Naive thymus-derived CD4-positive, alpha-beta T cell (primary cell): ENCODE results near the gene ADGRB2. TPM values are rescaled to one million over a fixed set of nuclear protein-coding genes. Genes with fewer than 3 reads are reported as not detected.
A peak's percentile ranks its signal among the peaks of the same experiment; 100 is the strongest.

ENCODE experiments used
- ATAC-seq: fragments of 150-1000 bp; cut with Tn5 transposase; 2 replicates; pipeline ENCODE4 v1.10.0; 2021; ENCODE audit warnings: mild to moderate bottlenecking, moderate library complexity
- CTCF ChIA-PET: fragments of 350-600 bp; sonication (Branson Sonifier 250); formaldehyde crosslinking; loops from one replicate; lab custom pipeline; 2021; ENCODE audit warnings: antibody characterized with exemption; lab: Charles Lee
- POLR2A ChIA-PET: fragments of 350-600 bp; sonication (Branson Sonifier 250); formaldehyde crosslinking; loops from one replicate; lab custom pipeline; 2021; ENCODE audit warnings: antibody characterized with exemption, inconsistent platforms; lab: Charles Lee
- DNase-seq, 9 donors: peaks; one replicate each; pipeline versions ENCODE4 v3.0.0 to v3.0.0-alpha.2; 2020 to 2022; ENCODE audit warnings: mixed read lengths in 1 of 9
- H3K27ac ChIP-seq: one replicate; pipeline ENCODE4 v1.7.0; 2013; ENCODE audit warnings: mild to moderate bottlenecking, low read depth, low read length, moderate library complexity
- H3K27me3 ChIP-seq, 2 donors: one replicate each; pipeline ENCODE4 v1.7.0; 2013; ENCODE audit warnings: low read length in 2 of 2, mild to moderate bottlenecking in 2 of 2, moderate library complexity in 2 of 2; ENCODE audit not compliant: control insufficient read depth in 2 of 2, insufficient read depth in 2 of 2
- H3K36me3 ChIP-seq, 3 experiments: 1 replicate in 2 of 3; 2 replicates in 1 of 3; pipeline ENCODE4 v1.7.0; 2013; ENCODE audit warnings: low read length in 3 of 3, mild to moderate bottlenecking in 3 of 3, moderate library complexity in 1 of 3; ENCODE audit not compliant: insufficient read depth in 3 of 3, control insufficient read depth in 2 of 3
- H3K4me1 ChIP-seq, 2 donors: one replicate each; pipeline ENCODE4 v1.7.0; 2013; ENCODE audit warnings: low read length in 2 of 2, mild to moderate bottlenecking in 2 of 2, moderate library complexity in 1 of 2; ENCODE audit not compliant: control insufficient read depth in 2 of 2, insufficient read depth in 2 of 2
- H3K4me3 ChIP-seq: 2 replicates; pipeline ENCODE4 v1.7.0; 2013; ENCODE audit warnings: mild to moderate bottlenecking, low read length
- H3K9me3 ChIP-seq, 3 experiments: 1 replicate in 2 of 3; 2 replicates in 1 of 3; pipeline ENCODE4 v1.7.0; 2013; ENCODE audit warnings: low read length in 3 of 3; ENCODE audit not compliant: control insufficient read depth in 2 of 3
- H3K27ac Mint-ChIP-seq, 9 donors: one replicate each; pipeline ENCODE4 v1.8.0; 2020 to 2022; ENCODE audit warnings: mixed read lengths in 9 of 9, mild to moderate bottlenecking in 8 of 9, moderate library complexity in 5 of 9, inconsistent platforms in 2 of 9
- H3K27me3 Mint-ChIP-seq, 5 donors: one replicate each; pipeline ENCODE4 v1.8.0; 2021 to 2022; ENCODE audit warnings: mixed read lengths in 5 of 5, mild to moderate bottlenecking in 1 of 5
- H3K36me3 Mint-ChIP-seq, 5 donors: one replicate each; pipeline ENCODE4 v1.8.0; 2020 to 2022; ENCODE audit warnings: mixed read lengths in 5 of 5, mild to moderate bottlenecking in 3 of 5, inconsistent platforms in 1 of 5
- H3K4me1 Mint-ChIP-seq, 7 donors: one replicate each; pipeline ENCODE4 v1.8.0; 2020 to 2022; ENCODE audit warnings: mixed read lengths in 7 of 7, mild to moderate bottlenecking in 3 of 7, inconsistent platforms in 1 of 7
- H3K4me3 Mint-ChIP-seq, 10 donors: one replicate each; pipeline ENCODE4 v1.8.0; 2020 to 2022; ENCODE audit warnings: mild to moderate bottlenecking in 10 of 10, mixed read lengths in 10 of 10, moderate library complexity in 6 of 10, inconsistent platforms in 2 of 10
- H3K9me3 Mint-ChIP-seq, 11 donors: one replicate each; pipeline ENCODE4 v1.8.0; 2020 to 2022; ENCODE audit warnings: mixed read lengths in 11 of 11, mild to moderate bottlenecking in 4 of 11, inconsistent platforms in 1 of 11, moderate library complexity in 1 of 11
- intact Hi-C, 2 donors: fragments of 100-400 bp; cut with micrococcal nuclease; formaldehyde crosslinking; loops; one replicate each; pipeline ENCODE4 v1.15.1; 2023
- polyA plus RNA-seq, 2 donors: library from polyadenylated mRNA; unstranded; fragments of 300-500 nt; fragmentation: Illumina TruSeq; gene quantifications; one replicate each; pipeline ENCODE4 v1.2.3, GENCODE V29; 2021
- total RNA-seq, 6 experiments: library from RNA in 5 of 6; stranded (reverse) in 5 of 6; gene quantifications; 1 replicate in 5 of 6; 2 replicates in 1 of 6; pipeline ENCODE4 v1.2.3 and lab custom pipeline; 2021 to 2026

The ADGRB2 gene
- total and polyA plus RNA-seq, 7 experiments from 2014 or later, result 0.11 to 4.3 (median 0.43) TPM; not detected in 2

GRCh38 chr1:31689854-31690253, 74.3 kb downstream of the ADGRB2 start:
- no peak overlapping the region for H3K4me3 ChIP-seq
- no peak for DNase-seq
- Mint-ChIP-seq H3K36me3 (no peaks in the 10 kb centered on the region), H3K27ac (no peak overlapping the region), H3K9me3 (no peaks in the 10 kb centered on the region), H3K4me3 (no peak overlapping the region), H3K27me3 (peaks cover 0 to 18% (median 5%) of the 10 kb centered on the region in 5 donors), H3K4me1 (no peaks in the 10 kb centered on the region)
- H3K4me1 ChIP-seq, result no peaks in the 10 kb centered on the region
- H3K36me3 ChIP-seq, result no peaks in the 10 kb centered on the region
- POLR2A ChIA-PET, result no interaction called here
- H3K27me3 ChIP-seq, result peaks cover 0 to 3% of the 10 kb centered on the region in 2 donors
- H3K27ac ChIP-seq, result no peak overlapping the region
- intact Hi-C loops, result no loop called here
- CTCF ChIA-PET, result no interaction called here
- H3K9me3 ChIP-seq, result no peaks in the 10 kb centered on the region
- ATAC-seq, result no peak

GRCh38 chr1:31689379-31689778, 74.8 kb downstream of the ADGRB2 start:
- Mint-ChIP-seq H3K36me3 (no peaks in the 10 kb centered on the region), H3K4me1 (no peaks in the 10 kb centered on the region), H3K27ac (no peak overlapping the region), H3K9me3 (no peaks in the 10 kb centered on the region), H3K4me3 (no peak overlapping the region), H3K27me3 (peaks cover 0 to 21% (median 5%) of the 10 kb centered on the region in 5 donors)
- Histone ChIP-seq H3K4me1 (no peaks in the 10 kb centered on the region), H3K4me3 (no peak overlapping the region), H3K27me3 (peaks cover 0 to 3% of the 10 kb centered on the region in 2 donors), H3K27ac (no peak overlapping the region), H3K36me3 (no peaks in the 10 kb centered on the region), H3K9me3 (no peaks in the 10 kb centered on the region)
- DNase-seq, result no peak
- ChIA-PET CTCF (no interaction called here), POLR2A (no interaction called here)
- no peak for ATAC-seq
- intact Hi-C loops, result no loop called here

GRCh38 chr1:31688233-31688918, 75.8 kb downstream of the ADGRB2 start:
- Histone ChIP-seq H3K27me3 (peaks cover 0 to 3% of the 10 kb centered on the region in 2 donors), H3K36me3 (no peaks in the 10 kb centered on the region), H3K9me3 (no peaks in the 10 kb centered on the region), H3K27ac (no peak overlapping the region), H3K4me3 (no peak overlapping the region), H3K4me1 (no peaks in the 10 kb centered on the region)
- Mint-ChIP-seq H3K9me3 (no peaks in the 10 kb centered on the region), H3K27ac (peak overlapping the region in 1 of 9 donors; percentile 78), H3K27me3 (peaks cover 0 to 21% (median 5%) of the 10 kb centered on the region in 5 donors), H3K36me3 (no peaks in the 10 kb centered on the region), H3K4me3 (no peak overlapping the region), H3K4me1 (no peaks in the 10 kb centered on the region)
- intact Hi-C loops, result no loop called here
- no peak for DNase-seq
- ChIA-PET CTCF (no interaction called here), POLR2A (no interaction called here)
- no peak for ATAC-seq

GRCh38 chr1:31687601-31688000, 76.5 kb downstream of the ADGRB2 start:
- Mint-ChIP-seq H3K4me3 (no peak overlapping the region), H3K4me1 (no peaks in the 10 kb centered on the region), H3K27me3 (peaks cover 0 to 21% (median 5%) of the 10 kb centered on the region in 5 donors), H3K36me3 (no peaks in the 10 kb centered on the region), H3K27ac (no peak overlapping the region), H3K9me3 (no peaks in the 10 kb centered on the region)
- Histone ChIP-seq H3K27me3 (peaks cover 0 to 3% of the 10 kb centered on the region in 2 donors), H3K4me3 (no peak overlapping the region), H3K27ac (no peak overlapping the region), H3K9me3 (no peaks in the 10 kb centered on the region), H3K36me3 (no peaks in the 10 kb centered on the region), H3K4me1 (no peaks in the 10 kb centered on the region)
- intact Hi-C loops, result no loop called here
- POLR2A ChIA-PET, result no interaction called here
- DNase-seq, result no peak
- ATAC-seq, result no peak
- CTCF ChIA-PET, result no interaction called here

- ChIA-PET POLR2A (no interaction called here), CTCF (no interaction called here)
- H3K4me3 Mint-ChIP-seq, result no peak overlapping the region
- no peak overlapping the region for H3K27ac ChIP-seq
- no peak overlapping the region for H3K4me3 ChIP-seq
- no peaks in the 10 kb centered on the region for H3K9me3 Mint-ChIP-seq
- ATAC-seq (no peak), DNase-seq (no peak)
- H3K4me1 Mint-ChIP-seq, result no peaks in the 10 kb centered on the region
- H3K27me3 Mint-ChIP-seq, result peaks cover 0 to 21% (median 5%) of the 10 kb centered on the region in 5 donors
- no peaks in the 10 kb centered on the region for H3K36me3 Mint-ChIP-seq
- intact Hi-C loops, result no loop called here
- H3K27ac Mint-ChIP-seq, result peak overlapping the region in 1 of 9 donors; percentile 72
- peaks cover 0 to 3% of the 10 kb centered on the region in 2 donors for H3K27me3 ChIP-seq
- no peaks in the 10 kb centered on the region for H3K9me3 ChIP-seq
- no peaks in the 10 kb centered on the region for H3K36me3 ChIP-seq
- no peaks in the 10 kb centered on the region for H3K4me1 ChIP-seq
These were observed 78.3 kb downstream of the ADGRB2 start for GRCh38 chr1:31685795-31686194.

GRCh38 chr1:31683997-31684396, 80.1 kb downstream of the ADGRB2 start:
- no peak overlapping the region for H3K4me3 ChIP-seq
- Mint-ChIP-seq H3K36me3 (no peaks in the 10 kb centered on the region), H3K27me3 (peaks cover 0 to 21% (median 5%) of the 10 kb centered on the region in 5 donors), H3K4me1 (no peaks in the 10 kb centered on the region), H3K4me3 (no peak overlapping the region), H3K9me3 (no peaks in the 10 kb centered on the region), H3K27ac (no peak overlapping the region)
- H3K4me1 ChIP-seq, result no peaks in the 10 kb centered on the region
- POLR2A ChIA-PET, result no interaction called here
- intact Hi-C loops, result no loop called here
- ATAC-seq, result peak; percentile 36
- H3K27me3 ChIP-seq, result peaks cover 0 to 3% of the 10 kb centered on the region in 2 donors
- no peak for DNase-seq
- no peaks in the 10 kb centered on the region for H3K9me3 ChIP-seq
- H3K27ac ChIP-seq, result no peak overlapping the region
- H3K36me3 ChIP-seq, result no peaks in the 10 kb centered on the region
- CTCF ChIA-PET, result no interaction called here

GRCh38 chr1:31681415-31681814, 82.7 kb downstream of the ADGRB2 start:
- H3K4me1 ChIP-seq, result no peaks in the 10 kb centered on the region
- no peaks in the 10 kb centered on the region for H3K27me3 ChIP-seq
- Mint-ChIP-seq H3K9me3 (no peaks in the 10 kb centered on the region), H3K4me1 (no peaks in the 10 kb centered on the region), H3K27me3 (peaks cover 0 to 14% (median 4%) of the 10 kb centered on the region in 5 donors), H3K4me3 (no peak overlapping the region), H3K27ac (no peak overlapping the region), H3K36me3 (no peaks in the 10 kb centered on the region)
- no peaks in the 10 kb centered on the region for H3K36me3 ChIP-seq
- ChIA-PET CTCF (no interaction called here), POLR2A (no interaction called here)
- no peak for DNase-seq
- no peak overlapping the region for H3K4me3 ChIP-seq
- no peak overlapping the region for H3K27ac ChIP-seq
- H3K9me3 ChIP-seq, result no peaks in the 10 kb centered on the region
- ATAC-seq, result no peak
- intact Hi-C loops, result no loop called here
